IPS DF 6.9 (cell line): ENCODE measurements around the gene SDR9C7.
"Not testable (repeated sequence)": the region's sequence is repeated elsewhere in the genome, so short reads cannot be mapped to it uniquely, and the experiment has no call there.

Source experiments
- DNase-seq: peaks from one replicate; pipeline ENCODE4 v3.0.0-alpha.2; 2013; ENCODE audit warnings: low read depth, low spot score
- H3K27ac ChIP-seq: one replicate; pipeline ENCODE4 v1.5.1; 2013; ENCODE audit warnings: low read length, control low read depth
- H3K27me3 ChIP-seq: 2 replicates; pipeline ENCODE4 v1.6.1; 2013; ENCODE audit warnings: mild to moderate bottlenecking, low read length; ENCODE audit not compliant: control insufficient read depth, insufficient read depth
- H3K36me3 ChIP-seq: 2 replicates; pipeline ENCODE4 v1.6.1; 2013; ENCODE audit warnings: low read length; ENCODE audit not compliant: control insufficient read depth, insufficient read depth
- H3K4me1 ChIP-seq: 2 replicates; pipeline ENCODE4 v1.6.1; 2013; ENCODE audit warnings: low read length; ENCODE audit not compliant: control insufficient read depth, insufficient read depth
- H3K4me3 ChIP-seq: 2 replicates; pipeline ENCODE4 v1.5.1; 2013; ENCODE audit warnings: mild to moderate bottlenecking, low read length
- H3K9me3 ChIP-seq: 2 replicates; pipeline ENCODE4 v1.6.1; 2013; ENCODE audit warnings: low read length, inconsistent platforms; ENCODE audit not compliant: control insufficient read depth, insufficient read depth
- WGBS: extraction: QIAGEN DNeasy Blood & Tissue Kit; methylation state at CpG from one replicate; pipeline ENCODE4 v1.1.7; 2013; ENCODE audit warnings: mixed read lengths, missing lambda C conversion rate; ENCODE audit not compliant: insufficient read length, insufficient coverage; 5-methylcytosine and 5-hydroxymethylcytosine counted together

Gene SDR9C7

DNA sequence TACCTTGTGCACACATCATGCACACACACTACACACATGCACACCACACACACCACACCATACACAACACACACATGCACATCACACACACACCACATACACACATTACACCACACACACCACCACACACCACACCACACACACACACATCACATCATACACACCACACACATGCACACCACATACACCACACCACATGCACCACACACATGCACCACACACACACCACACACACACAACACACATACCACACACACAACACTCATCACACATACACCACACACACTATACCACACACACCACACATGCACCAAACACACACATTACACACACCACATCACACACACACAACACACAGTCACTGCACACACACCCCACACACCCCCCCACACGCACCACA is 38.1 kb downstream of the SDR9C7 start:
- 100% methylated on average over 1 of the region's 1 CpG for whole genome bisulfite sequencing
- Histone ChIP-seq H3K4me3 (no peak overlapping the region), H3K27ac (no peak overlapping the region), H3K27me3 (no peaks in the 10 kb centered on the region), H3K36me3 (no peaks in the 10 kb centered on the region), H3K4me1 (no peaks in the 10 kb centered on the region), H3K9me3 (peaks cover 4% of the 10 kb centered on the region)
- no peak for DNase-seq

DNA sequence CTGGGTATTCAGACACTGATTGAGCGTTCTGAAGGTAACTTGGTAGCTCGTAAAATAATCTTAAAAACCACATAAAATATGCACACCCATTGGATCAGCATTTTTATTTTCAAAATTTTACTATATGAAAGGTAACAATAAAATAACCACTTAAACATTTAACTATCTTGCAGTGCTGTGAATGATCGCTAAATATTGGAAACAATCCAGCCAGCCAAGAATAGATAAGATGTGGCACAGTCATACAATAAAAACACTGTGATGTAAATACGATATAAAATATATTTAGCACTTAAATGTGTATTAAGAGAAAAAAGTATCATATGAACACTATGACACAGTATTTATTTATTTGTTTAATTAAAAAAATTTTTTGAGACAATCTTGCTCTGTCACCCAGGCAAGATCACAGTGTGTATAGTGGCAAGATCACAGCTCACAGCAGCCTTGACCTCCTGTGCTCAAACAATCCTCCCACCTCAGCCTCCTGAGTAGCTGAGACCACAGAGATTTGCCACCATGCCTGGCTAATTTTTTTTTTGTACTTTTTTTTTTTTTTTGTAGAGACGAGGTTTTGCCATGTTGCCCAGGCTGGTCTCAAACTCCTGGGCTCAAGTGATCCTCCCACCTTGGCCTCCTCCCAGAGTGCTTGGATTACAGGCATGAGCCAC is 39.4 kb downstream of the SDR9C7 start:
- H3K9me3 ChIP-seq = no peaks in the 10 kb centered on the region; the same call in 1 of the 2 replicates
- H3K27ac ChIP-seq = no peak overlapping the region
- H3K4me3 ChIP-seq = no peak overlapping the region
- H3K4me1 ChIP-seq = no peaks in the 10 kb centered on the region
- no CpG with 5 or more reads among the region's 5 CpGs for WGBS
- H3K36me3 ChIP-seq = no peaks in the 10 kb centered on the region
- no peaks in the 10 kb centered on the region for H3K27me3 ChIP-seq
- no peak for DNase-seq

GRCh38 chr12:56891885-56892284 is 42.3 kb downstream of the SDR9C7 start:
- no CpG with 5 or more reads among the region's 3 CpGs for WGBS
- not testable (repeated sequence) for H3K27me3 ChIP-seq, H3K27ac ChIP-seq, H3K9me3 ChIP-seq, H3K36me3 ChIP-seq, H3K4me3 ChIP-seq, H3K4me1 ChIP-seq, DNase-seq

DNA sequence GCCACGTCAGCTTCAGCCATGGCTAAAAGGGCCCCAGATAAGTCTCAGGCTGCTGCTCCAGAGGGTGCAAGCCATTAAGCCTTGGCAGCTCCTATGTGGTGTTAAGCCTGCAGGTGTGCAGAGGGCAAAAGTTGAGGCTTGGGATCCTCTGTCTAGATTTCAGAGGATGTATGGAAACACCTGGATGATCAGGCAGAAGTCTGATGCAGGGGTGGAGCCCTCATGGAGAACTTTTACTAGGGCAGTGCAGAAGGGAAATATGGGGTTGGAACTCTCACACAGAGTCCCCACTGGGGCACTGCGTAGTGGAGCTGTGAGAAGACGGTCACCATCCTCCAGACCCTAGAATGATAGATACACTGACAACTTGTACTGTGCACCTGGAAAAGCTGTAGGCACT is 47.9 kb downstream of the SDR9C7 start:
- no peaks in the 10 kb centered on the region for H3K4me1 ChIP-seq
- no peak overlapping the region for H3K27ac ChIP-seq
- no peak for DNase-seq
- H3K4me3 ChIP-seq = no peak overlapping the region
- no peaks in the 10 kb centered on the region for H3K27me3 ChIP-seq
- no CpG with 5 or more reads among the region's 3 CpGs for WGBS
- no peaks in the 10 kb centered on the region; the same call in 1 of the 2 replicates for H3K9me3 ChIP-seq
- H3K36me3 ChIP-seq = no peaks in the 10 kb centered on the region

DNA sequence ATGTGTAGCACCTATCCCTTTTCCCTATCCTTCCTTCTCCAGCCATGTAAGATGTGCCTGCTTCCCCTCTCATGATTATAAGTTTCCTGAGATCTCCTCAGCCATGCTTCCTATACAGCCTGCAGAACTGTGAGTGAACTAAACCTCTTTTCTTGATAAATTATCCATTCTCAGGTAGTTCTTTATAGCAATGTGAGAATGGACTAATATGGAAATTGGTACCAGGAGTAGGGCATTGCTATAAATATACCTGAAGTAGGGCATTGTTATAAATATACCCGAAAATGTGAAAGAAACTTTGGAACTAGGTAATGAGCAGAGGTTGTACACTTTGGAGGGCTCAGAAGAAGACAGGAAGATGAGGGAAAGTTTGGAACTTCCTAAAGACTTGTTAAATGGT is 48.9 kb downstream of the SDR9C7 start:
- DNase-seq = no peak
- no peaks in the 10 kb centered on the region for H3K4me1 ChIP-seq
- no peak overlapping the region for H3K4me3 ChIP-seq
- no peaks in the 10 kb centered on the region; the same call in 1 of the 2 replicates for H3K9me3 ChIP-seq
- WGBS = no CpG with 5 or more reads among the region's 1 CpG
- no peaks in the 10 kb centered on the region for H3K36me3 ChIP-seq
- H3K27ac ChIP-seq = no peak overlapping the region
- H3K27me3 ChIP-seq = no peaks in the 10 kb centered on the region

DNA sequence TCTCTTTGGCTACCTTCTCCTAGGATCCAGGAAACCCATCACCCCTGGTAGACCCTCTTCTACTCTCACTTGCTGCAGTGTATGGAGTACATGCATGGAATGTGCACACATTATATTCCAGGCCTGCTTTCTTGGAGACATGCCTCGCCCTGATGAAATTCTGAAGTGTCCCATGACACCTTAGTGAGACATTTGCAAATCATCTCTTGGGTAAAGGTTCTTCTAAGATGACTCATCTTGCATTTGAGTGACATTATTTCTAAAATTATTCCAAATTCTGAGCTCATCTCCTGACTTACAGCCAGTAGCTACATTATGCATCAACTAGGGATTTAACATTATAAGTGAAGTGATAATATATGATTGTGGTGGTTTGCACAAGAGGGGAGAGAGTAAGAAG is 49.8 kb downstream of the SDR9C7 start:
- no peak overlapping the region for H3K27ac ChIP-seq
- no peaks in the 10 kb centered on the region for H3K27me3 ChIP-seq
- no peak overlapping the region for H3K4me3 ChIP-seq
- DNase-seq = no peak
- no peaks in the 10 kb centered on the region for H3K36me3 ChIP-seq
- no CpG with 5 or more reads among the region's 1 CpG for WGBS
- no peaks in the 10 kb centered on the region for H3K4me1 ChIP-seq
- no peaks in the 10 kb centered on the region; the same call in 1 of the 2 replicates for H3K9me3 ChIP-seq

GRCh38 chr12:56882407-56882806 is 51.8 kb downstream of the SDR9C7 start:
- H3K27me3 ChIP-seq, H3K4me1 ChIP-seq, H3K4me3 ChIP-seq, H3K36me3 ChIP-seq, H3K9me3 ChIP-seq, H3K27ac ChIP-seq, DNase-seq: not testable (repeated sequence)
- WGBS = no CpG with 5 or more reads among the region's 3 CpGs

GRCh38 chr12:56880125-56880992 is 53.8 kb downstream of the SDR9C7 start:
- Histone ChIP-seq H3K27me3 (no peaks in the 10 kb centered on the region), H3K9me3 (no peaks in the 10 kb centered on the region; the same call in 1 of the 2 replicates), H3K4me1 (no peaks in the 10 kb centered on the region), H3K27ac (no peak overlapping the region), H3K4me3 (no peak overlapping the region), H3K36me3 (no peaks in the 10 kb centered on the region)
- DNase-seq = no peak
- no CpG with 5 or more reads among the region's 1 CpG for WGBS

GRCh38 chr12:56879240-56880124 is 54.7 kb downstream of the SDR9C7 start:
- H3K27ac ChIP-seq, H3K4me1 ChIP-seq, H3K27me3 ChIP-seq, H3K9me3 ChIP-seq, H3K36me3 ChIP-seq, H3K4me3 ChIP-seq, DNase-seq: not testable (repeated sequence)
- WGBS = no CpG with 5 or more reads among the region's 28 CpGs

- no peaks in the 10 kb centered on the region; the same call in 1 of the 2 replicates for H3K9me3 ChIP-seq
- no peaks in the 10 kb centered on the region for H3K36me3 ChIP-seq
- no peak overlapping the region for H3K4me3 ChIP-seq
- no peaks in the 10 kb centered on the region for H3K27me3 ChIP-seq
- H3K4me1 ChIP-seq = no peaks in the 10 kb centered on the region
- no peak for DNase-seq
- no peak overlapping the region for H3K27ac ChIP-seq
Observed at GRCh38 chr12:56878010-56878339, 56.2 kb downstream of the SDR9C7 start.
